Activated CD4-positive, alpha-beta T cell treated with anti-CD3 and anti-CD28 coated beads for 4 hours (primary cell): ENCODE measurements around the gene MIA3.
"Not testable (repeated sequence)": the region's sequence is repeated elsewhere in the genome, so short reads cannot be mapped to it uniquely, and the experiment has no call there.

ENCODE experiments used
- DNase-seq, 2 donors: peaks; one replicate each; pipeline ENCODE4 v3.0.0-alpha.2; 2020

Gene MIA3

GRCh38 chr1:222618001-222618879, at the start of gene MIA3:
Gene MIA3 (plus strand): TSS chr1:222618097. CDS start chr1:222618111, 14 bp downstream.
- DNase-seq, result peak; percentile 26 to 72

- no peak for DNase-seq
Observed at GRCh38 chr1:222570837-222571236, 47.1 kb upstream of the MIA3 start.

GRCh38 chr1:222579316-222579715, 38.6 kb upstream of the MIA3 start:
- DNase-seq, result no peak

DNA sequence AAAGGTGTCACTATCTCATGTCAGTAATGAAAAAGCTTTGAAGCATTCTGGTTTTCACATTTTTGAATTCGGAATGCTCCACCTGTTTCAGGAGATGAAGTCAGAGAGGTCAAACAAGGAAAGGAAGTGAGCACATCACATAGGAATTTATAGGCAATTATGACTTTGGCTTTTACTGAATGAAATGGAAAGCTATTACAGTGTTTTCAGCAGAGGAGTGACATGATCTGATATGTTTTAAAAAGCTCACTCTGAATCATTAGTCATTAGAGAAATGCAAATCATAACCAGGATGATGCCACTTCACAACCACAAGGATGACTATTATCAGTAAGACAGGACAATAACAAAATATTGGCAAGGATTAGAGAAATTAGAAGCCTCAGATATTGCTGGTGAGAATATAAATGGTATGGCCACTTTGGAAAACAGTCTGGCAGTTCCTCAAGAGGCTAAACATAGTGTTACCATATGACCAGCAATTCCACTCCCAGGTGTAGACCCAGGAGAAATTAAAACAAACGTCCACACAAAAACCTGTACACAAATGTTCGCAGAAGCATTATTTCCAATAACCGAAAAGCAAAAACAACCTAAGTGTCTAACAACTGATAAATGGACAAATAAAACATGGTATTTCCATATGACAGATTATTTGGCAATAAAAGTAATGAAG, 35.7 kb upstream of the MIA3 start:
- DNase-seq, result no peak

GRCh38 chr1:222583079-222583478, 34.8 kb upstream of the MIA3 start:
- no peak for DNase-seq

DNA sequence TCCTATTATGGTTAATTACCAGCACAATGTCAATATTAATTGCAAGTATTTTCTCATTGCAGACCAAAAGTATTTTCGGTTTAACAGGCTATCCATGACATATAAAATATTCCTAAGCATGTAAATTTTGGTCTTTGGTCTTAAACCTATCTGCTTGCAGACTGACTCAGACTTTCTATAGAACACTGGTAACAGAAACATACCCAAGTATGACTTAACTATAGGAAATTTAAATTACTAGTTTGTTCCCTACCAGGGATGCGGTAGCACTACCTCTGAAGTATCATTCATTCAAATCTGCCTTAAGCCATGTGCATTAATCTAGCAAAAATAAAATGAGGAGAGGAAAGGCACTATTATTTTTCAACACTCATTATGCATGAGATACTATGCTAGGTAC, 31.1 kb upstream of the MIA3 start:
- DNase-seq, result no peak

DNA sequence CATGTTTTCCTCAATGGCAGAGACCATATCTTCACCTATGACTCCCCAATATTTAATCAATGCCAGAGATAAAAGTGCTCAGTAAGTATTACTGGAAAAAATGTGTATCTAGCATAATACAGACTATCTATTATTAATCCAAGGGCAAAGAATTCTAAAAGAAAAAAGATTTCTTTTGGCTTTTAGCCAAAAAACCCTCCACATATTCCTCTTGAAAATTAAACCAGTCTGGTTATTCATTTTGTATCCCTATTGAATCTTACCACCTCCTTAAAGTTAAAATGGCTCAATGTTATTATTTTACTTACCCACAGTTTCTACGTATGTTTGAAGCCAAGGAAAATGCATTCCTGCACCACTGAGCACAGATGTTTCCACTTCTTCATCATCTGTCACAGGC, 29.8 kb upstream of the MIA3 start:
- no peak for DNase-seq

GRCh38 chr1:222589462-222590302, 28.2 kb upstream of the MIA3 start, which contains the start of gene TAF1A:
Gene TAF1A (minus strand): TSS chr1:222589933.
- DNase-seq, result peak; percentile 83 to 84

DNA sequence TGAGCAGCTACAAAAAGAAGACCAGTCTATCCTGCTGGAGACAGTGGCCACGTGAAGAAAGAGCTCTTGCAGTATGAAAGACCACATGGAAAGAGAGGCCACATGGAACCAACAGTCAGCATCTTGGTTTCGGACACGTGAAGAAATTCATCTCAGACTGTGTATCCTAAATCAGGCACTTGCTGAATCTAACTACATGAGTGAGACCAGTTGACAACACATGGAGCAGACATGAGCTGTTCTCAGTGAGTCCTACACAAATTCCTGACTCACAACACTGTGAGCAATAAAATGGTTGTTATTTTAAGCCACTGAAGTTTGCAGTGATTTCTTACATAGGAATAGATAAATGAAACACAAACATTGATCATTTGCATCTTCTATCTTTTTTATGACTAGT, 25.7 kb upstream of the MIA3 start:
- no peak for DNase-seq

- no peak for DNase-seq
Observed at GRCh38 chr1:222594789-222595188, 23.1 kb upstream of the MIA3 start.

- DNase-seq, result no peak
Observed at GRCh38 chr1:222596696-222597095, 21.2 kb upstream of the MIA3 start.

GRCh38 chr1:222600281-222600680, 17.6 kb upstream of the MIA3 start:
- no peak for DNase-seq

GRCh38 chr1:222601257-222601656, 16.6 kb upstream of the MIA3 start:
- DNase-seq, result no peak

GRCh38 chr1:222606757-222607156, 11.1 kb upstream of the MIA3 start:
- no peak for DNase-seq

DNA sequence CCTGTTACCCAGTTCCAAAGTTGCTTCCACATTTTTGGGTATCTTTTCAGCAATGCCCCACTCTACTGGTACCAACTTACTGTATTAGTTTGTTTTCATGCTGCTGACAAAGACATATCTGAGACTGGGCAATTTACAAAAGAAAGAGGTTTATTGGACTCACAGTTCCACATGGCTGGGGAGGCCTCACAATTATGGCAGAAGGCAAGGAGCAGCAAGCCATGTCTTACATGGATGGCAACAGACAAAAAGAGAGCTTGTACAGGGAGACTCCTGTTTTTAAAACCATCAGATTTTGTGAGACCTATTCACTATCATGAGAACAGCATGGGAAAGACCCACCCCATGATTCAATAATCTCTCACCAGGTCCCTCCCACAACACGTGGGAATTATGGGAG, 8.8 kb upstream of the MIA3 start:
- DNase-seq, result not testable (repeated sequence)

GRCh38 chr1:222610728-222611127, 7.2 kb upstream of the MIA3 start:
- DNase-seq, result no peak

- no peak for DNase-seq
Observed at GRCh38 chr1:222613627-222614026, 4.3 kb upstream of the MIA3 start.

DNA sequence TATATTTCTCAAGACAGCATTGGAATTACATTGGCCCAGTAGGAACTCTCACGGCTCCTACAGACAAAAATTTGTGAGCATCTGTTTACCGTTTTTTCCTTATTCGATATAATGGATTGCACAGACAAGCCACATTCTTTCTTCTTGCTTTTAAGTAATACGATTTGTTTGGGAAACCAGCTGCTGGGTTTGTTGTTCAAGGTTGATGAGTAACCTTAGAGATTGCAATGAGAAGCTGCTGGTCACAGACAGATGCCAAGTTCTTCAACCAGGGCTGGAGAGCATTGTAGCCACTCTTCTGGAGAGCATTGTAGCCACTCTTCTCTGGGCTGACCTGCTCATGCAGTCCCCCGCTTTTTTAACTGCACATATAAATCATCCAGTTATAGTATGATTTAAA, 1.4 kb upstream of the MIA3 start:
- no peak for DNase-seq

- DNase-seq, result peak; percentile 88 to 93
Observed at GRCh38 chr1:222617367-222617951, 438 bp upstream of the MIA3 start.

GRCh38 chr1:222618880-222619596, 1.1 kb downstream of the MIA3 start:
- DNase-seq, result no peak

- DNase-seq, result no peak
Observed at GRCh38 chr1:222620566-222620965, 2.7 kb downstream of the MIA3 start.

GRCh38 chr1:222622765-222623164, 4.9 kb downstream of the MIA3 start:
- DNase-seq, result no peak
